ENCODE results near the gene BFSP1. TPM values are rescaled to one million over a fixed set of nuclear protein-coding genes. Genes with fewer than 3 reads are reported as not detected.
A peak's percentile ranks its signal among the peaks of the same experiment; 100 is the strongest.

BFSP1 gene
- total RNA-seq, 5 donors from 2014 or later (not counting 1 experiment from before 2014, with no cell fraction given) = 0.25 to 0.53 (median 0.30) TPM

- peak in 1 of 35 experiments; percentile 4 for DNase-seq
- POLR2A ChIA-PET = no interaction called here
These were observed 37.0 kb upstream of the BFSP1 start for GRCh38 chr20:17568045-17568788.

DNA sequence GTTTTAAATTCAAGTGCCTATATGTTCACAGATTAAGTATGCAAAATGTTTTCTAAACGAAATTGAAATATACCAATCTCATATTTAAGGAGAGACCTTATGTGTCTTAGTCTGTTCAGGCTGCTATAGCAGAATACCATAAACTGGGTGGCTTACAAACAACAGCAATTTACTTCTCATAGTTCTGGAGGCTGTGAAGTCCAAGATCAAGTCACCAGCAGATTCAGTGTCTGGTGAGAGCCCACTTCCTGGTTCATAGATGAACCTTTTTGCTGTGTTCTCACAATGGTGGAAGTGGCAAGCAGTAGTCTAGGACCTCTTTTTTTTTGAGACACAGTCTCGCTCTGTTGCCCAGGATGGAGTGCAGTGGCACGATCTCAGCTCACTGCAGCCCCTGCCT, 35.2 kb upstream of the BFSP1 start:
- DNase-seq (no peak), ATAC-seq (replicated peaks in 1 of 4) (no peak)
- no peak overlapping the region for H3K4me3 Mint-ChIP-seq
- no peak overlapping the region for H3K27ac Mint-ChIP-seq
- peaks cover 6 to 9% (median 8%) of the 10 kb centered on the region in 3 donors for H3K4me1 Mint-ChIP-seq
- H3K9me3 Mint-ChIP-seq = peaks cover 0 to 3% (median 0%) of the 10 kb centered on the region in 3 donors
- Histone ChIP-seq H3K4me3 (ENCODE audit: control insufficient read depth in 1 of 2, extremely low read depth in 1 of 2, low read length in 1 of 2) (no peak overlapping the region), H3K36me3 (ENCODE audit: control insufficient read depth in 2 of 2, extremely low read depth in 1 of 2, insufficient read depth in 1 of 2, low read length in 1 of 2) (no peaks in the 10 kb centered on the region), H3K27ac (ENCODE audit: low read length) (no peak overlapping the region), H3K27me3 (replicated peaks in 1 of 2; ENCODE audit: control insufficient read depth in 2 of 2, extremely low read depth in 1 of 2, insufficient read depth in 2 of 2, low read length in 1 of 2) (peaks cover 0 to 5% of the 10 kb centered on the region in 2 experiments), H3K9me3 (no peaks in the 10 kb centered on the region), H3K4me1 (ENCODE audit: control insufficient read depth in 1 of 2, extremely low read depth in 1 of 2, insufficient read depth in 2 of 2, low read length in 2 of 2) (peaks cover 6 to 12% of the 10 kb centered on the region in 2 experiments)
- no peaks in the 10 kb centered on the region for H3K36me3 Mint-ChIP-seq
- peaks cover 0 to 4% of the 10 kb centered on the region in 2 donors for H3K27me3 Mint-ChIP-seq
- POLR2A ChIA-PET = interaction anchor here in 1 of 2 donors (0.7 kb wide), 1 partner anchor 27 kb away, joined by 4 read pairs; no protein-coding TSS in a partner anchor
- CTCF ChIA-PET = interaction anchor here in 1 of 2 donors (1.4 kb wide), 1 partner anchor 25 kb away, joined by 3 read pairs; no protein-coding TSS in a partner anchor
- WGBS (ENCODE audit: insufficient coverage) = 84% methylated on average over 2 of the region's 3 CpGs

More at GRCh38 chr20:17568045-17568788, 37.0 kb upstream of the BFSP1 start:
- Histone ChIP-seq H3K4me1 (ENCODE audit: control insufficient read depth in 1 of 2, extremely low read depth in 1 of 2, insufficient read depth in 2 of 2, low read length in 2 of 2) (peaks cover 11 to 12% of the 10 kb centered on the region in 2 experiments), H3K27ac (ENCODE audit: low read length) (no peak overlapping the region), H3K27me3 (replicated peaks in 1 of 2; ENCODE audit: control insufficient read depth in 2 of 2, extremely low read depth in 1 of 2, insufficient read depth in 2 of 2, low read length in 1 of 2) (peaks cover 0 to 5% of the 10 kb centered on the region in 2 experiments), H3K9me3 (no peaks in the 10 kb centered on the region), H3K4me3 (ENCODE audit: control insufficient read depth in 1 of 2, extremely low read depth in 1 of 2, low read length in 1 of 2) (no peak overlapping the region), H3K36me3 (ENCODE audit: control insufficient read depth in 2 of 2, extremely low read depth in 1 of 2, insufficient read depth in 1 of 2, low read length in 1 of 2) (no peaks in the 10 kb centered on the region)
- CTCF ChIA-PET = no interaction called here
- Mint-ChIP-seq H3K4me1 (peaks cover 24 to 27% (median 25%) of the 10 kb centered on the region in 3 donors), H3K4me3 (peak overlapping the region; percentile 40 to 96 (median 89)), H3K27me3 (peaks cover 0 to 4% of the 10 kb centered on the region in 2 donors), H3K36me3 (no peaks in the 10 kb centered on the region), H3K27ac (no peak overlapping the region), H3K9me3 (peaks cover 0 to 3% (median 0%) of the 10 kb centered on the region in 3 donors)
- no peak for ATAC-seq (replicated peaks in 1 of 4)
- WGBS (ENCODE audit: insufficient coverage) = 78% methylated on average over 4 of the region's 6 CpGs

DNA sequence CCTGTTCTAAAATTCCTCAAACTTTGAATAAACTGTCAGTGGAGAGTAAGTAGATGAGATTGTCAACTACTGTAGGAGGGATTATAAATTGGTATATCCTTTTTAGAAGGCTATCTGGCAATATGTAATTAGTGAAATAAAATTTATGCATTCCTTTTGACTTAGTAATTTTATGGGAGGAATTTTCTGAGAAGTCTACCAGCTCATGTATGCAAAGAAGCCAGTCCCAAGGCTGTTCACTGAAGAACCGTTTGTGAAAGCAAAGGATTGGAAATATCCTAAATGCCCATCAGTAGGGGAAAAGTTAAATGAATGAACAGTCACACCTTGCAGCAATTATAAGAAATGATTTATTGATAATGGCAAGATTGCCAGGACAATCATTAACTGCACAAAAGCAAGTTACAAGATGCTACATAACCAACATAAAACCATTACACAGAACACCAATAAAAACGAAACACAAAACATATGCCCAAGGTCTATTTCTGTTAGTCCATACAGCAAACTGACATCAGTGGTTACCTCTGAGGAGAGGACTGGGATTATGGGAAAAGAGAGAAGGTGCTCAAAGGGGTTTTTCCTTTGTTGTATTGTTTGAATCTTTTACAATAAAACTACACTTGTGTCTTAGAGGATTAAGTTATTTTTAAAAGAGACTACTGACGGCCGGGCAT, 34.1 kb upstream of the BFSP1 start:
- Histone ChIP-seq H3K27ac (ENCODE audit: low read length) (no peak overlapping the region), H3K4me1 (ENCODE audit: control insufficient read depth in 1 of 2, extremely low read depth in 1 of 2, insufficient read depth in 2 of 2, low read length in 2 of 2) (peaks cover 2 to 6% of the 10 kb centered on the region in 2 experiments), H3K27me3 (replicated peaks in 1 of 2; ENCODE audit: control insufficient read depth in 2 of 2, extremely low read depth in 1 of 2, insufficient read depth in 2 of 2, low read length in 1 of 2) (peaks cover 0 to 5% of the 10 kb centered on the region in 2 experiments), H3K9me3 (no peaks in the 10 kb centered on the region), H3K36me3 (ENCODE audit: control insufficient read depth in 2 of 2, extremely low read depth in 1 of 2, insufficient read depth in 1 of 2, low read length in 1 of 2) (no peaks in the 10 kb centered on the region), H3K4me3 (ENCODE audit: control insufficient read depth in 1 of 2, extremely low read depth in 1 of 2, low read length in 1 of 2) (no peak overlapping the region)
- no peak for ATAC-seq (replicated peaks in 1 of 4)
- H3K36me3 Mint-ChIP-seq = no peaks in the 10 kb centered on the region
- no peak overlapping the region for H3K27ac Mint-ChIP-seq
- H3K4me1 Mint-ChIP-seq = peaks cover 0 to 2% (median 0%) of the 10 kb centered on the region in 3 donors
- DNase-seq = no peak
- ChIA-PET CTCF (interaction anchor here in 1 of 2 donors (0.7 to 1.4 kb wide), 2 partner anchors 9 to 24 kb away, joined by 3 to 8 read pairs; no protein-coding TSS in a partner anchor), POLR2A (interaction anchor here in 1 of 2 donors (0.5 kb wide), 1 partner anchor 474 kb away, joined by 3 read pairs; no protein-coding TSS in a partner anchor)
- no CpG with 5 or more reads among the region's 4 CpGs for WGBS (ENCODE audit: insufficient coverage)
- no peak overlapping the region for H3K4me3 Mint-ChIP-seq
- H3K9me3 Mint-ChIP-seq = peaks cover 0 to 3% (median 0%) of the 10 kb centered on the region in 3 donors
- H3K27me3 Mint-ChIP-seq = peaks cover 0 to 4% of the 10 kb centered on the region in 2 donors

- Mint-ChIP-seq H3K4me3 (no peak overlapping the region), H3K27ac (no peak overlapping the region), H3K4me1 (peaks cover 5 to 6% (median 5%) of the 10 kb centered on the region in 3 donors), H3K36me3 (no peaks in the 10 kb centered on the region), H3K9me3 (peaks cover 0 to 3% (median 0%) of the 10 kb centered on the region in 3 donors), H3K27me3 (peaks cover 0 to 4% of the 10 kb centered on the region in 2 donors)
- ATAC-seq (replicated peaks in 1 of 4) (no peak), DNase-seq (no peak)
- Histone ChIP-seq H3K4me3 (ENCODE audit: control insufficient read depth in 1 of 2, extremely low read depth in 1 of 2, low read length in 1 of 2) (no peak overlapping the region), H3K27ac (ENCODE audit: low read length) (no peak overlapping the region), H3K27me3 (replicated peaks in 1 of 2; ENCODE audit: control insufficient read depth in 2 of 2, extremely low read depth in 1 of 2, insufficient read depth in 2 of 2, low read length in 1 of 2) (no peaks in the 10 kb centered on the region), H3K4me1 (ENCODE audit: control insufficient read depth in 1 of 2, extremely low read depth in 1 of 2, insufficient read depth in 2 of 2, low read length in 2 of 2) (peaks cover 0 to 2% of the 10 kb centered on the region in 2 experiments), H3K36me3 (ENCODE audit: control insufficient read depth in 2 of 2, extremely low read depth in 1 of 2, insufficient read depth in 1 of 2, low read length in 1 of 2) (no peaks in the 10 kb centered on the region), H3K9me3 (no peaks in the 10 kb centered on the region)
- WGBS (ENCODE audit: insufficient coverage) = no CpG with 5 or more reads among the region's 2 CpGs
- ChIA-PET CTCF (interaction anchor here in 1 of 2 donors (0.7 kb wide), 2 partner anchors 31 to 335 kb away, joined by 4 to 8 read pairs; no protein-coding TSS in a partner anchor), POLR2A (no interaction called here)
These were observed 31.7 kb upstream of the BFSP1 start for GRCh38 chr20:17562804-17563305.

GRCh38 chr20:17560344-17561074, 29.3 kb upstream of the BFSP1 start:
- Mint-ChIP-seq H3K4me1 (peaks cover 5 to 6% (median 5%) of the 10 kb centered on the region in 3 donors), H3K4me3 (no peak overlapping the region), H3K9me3 (no peaks in the 10 kb centered on the region), H3K27me3 (no peaks in the 10 kb centered on the region), H3K36me3 (no peaks in the 10 kb centered on the region), H3K27ac (no peak overlapping the region)
- no peak for ATAC-seq (replicated peaks in 1 of 4)
- H3K36me3 ChIP-seq (ENCODE audit: control insufficient read depth in 2 of 2, extremely low read depth in 1 of 2, insufficient read depth in 1 of 2, low read length in 1 of 2) = no peaks in the 10 kb centered on the region
- POLR2A ChIA-PET = no interaction called here
- CTCF ChIA-PET = no interaction called here
- H3K27me3 ChIP-seq (replicated peaks in 1 of 2; ENCODE audit: control insufficient read depth in 2 of 2, extremely low read depth in 1 of 2, insufficient read depth in 2 of 2, low read length in 1 of 2) = no peaks in the 10 kb centered on the region
- H3K4me3 ChIP-seq (ENCODE audit: control insufficient read depth in 1 of 2, extremely low read depth in 1 of 2, low read length in 1 of 2) = no peak overlapping the region
- H3K9me3 ChIP-seq = no peaks in the 10 kb centered on the region
- no peak for DNase-seq
- H3K4me1 ChIP-seq (ENCODE audit: control insufficient read depth in 1 of 2, extremely low read depth in 1 of 2, insufficient read depth in 2 of 2, low read length in 2 of 2) = peaks cover 0 to 2% of the 10 kb centered on the region in 2 experiments
- no peak overlapping the region for H3K27ac ChIP-seq (ENCODE audit: low read length)
- no CpG with 5 or more reads among the region's 5 CpGs for WGBS (ENCODE audit: insufficient coverage)

GRCh38 chr20:17559338-17559737, 28.2 kb upstream of the BFSP1 start:
- ChIA-PET CTCF (no interaction called here), POLR2A (no interaction called here)
- Histone ChIP-seq H3K9me3 (no peaks in the 10 kb centered on the region), H3K27ac (ENCODE audit: low read length) (no peak overlapping the region), H3K36me3 (ENCODE audit: control insufficient read depth in 2 of 2, extremely low read depth in 1 of 2, insufficient read depth in 1 of 2, low read length in 1 of 2) (no peaks in the 10 kb centered on the region), H3K4me1 (ENCODE audit: control insufficient read depth in 1 of 2, extremely low read depth in 1 of 2, insufficient read depth in 2 of 2, low read length in 2 of 2) (peaks cover 0 to 2% of the 10 kb centered on the region in 2 experiments), H3K4me3 (ENCODE audit: control insufficient read depth in 1 of 2, extremely low read depth in 1 of 2, low read length in 1 of 2) (no peak overlapping the region), H3K27me3 (replicated peaks in 1 of 2; ENCODE audit: control insufficient read depth in 2 of 2, extremely low read depth in 1 of 2, insufficient read depth in 2 of 2, low read length in 1 of 2) (no peaks in the 10 kb centered on the region)
- DNase-seq (no peak), ATAC-seq (replicated peaks in 1 of 4) (no peak)
- no peaks in the 10 kb centered on the region for H3K27me3 Mint-ChIP-seq
- no peak overlapping the region for H3K4me3 Mint-ChIP-seq
- WGBS (ENCODE audit: insufficient coverage) = 96% methylated on average over 6 of the region's 6 CpGs
- no peaks in the 10 kb centered on the region for H3K36me3 Mint-ChIP-seq
- H3K9me3 Mint-ChIP-seq = no peaks in the 10 kb centered on the region
- H3K27ac Mint-ChIP-seq = no peak overlapping the region
- peaks cover 5 to 6% (median 5%) of the 10 kb centered on the region in 3 donors for H3K4me1 Mint-ChIP-seq
